ENCODE results near the gene RAPGEF5.

RAPGEF5 gene

GRCh38 chr7:22375359-22376048 is 18.6 kb upstream of the RAPGEF5 start:
- no peak for DNase-seq

GRCh38 chr7:22373911-22374310 is 17.0 kb upstream of the RAPGEF5 start:
- DNase-seq = no peak

GRCh38 chr7:22373388-22373787 is 16.4 kb upstream of the RAPGEF5 start:
- no peak for DNase-seq

- no peak for DNase-seq
Observed at GRCh38 chr7:22372863-22373262, 15.9 kb upstream of the RAPGEF5 start.

GRCh38 chr7:22371878-22372277 is 14.9 kb upstream of the RAPGEF5 start:
- DNase-seq = no peak

- no peak for DNase-seq
Observed at GRCh38 chr7:22364900-22365299, 7.9 kb upstream of the RAPGEF5 start.

- no peak for DNase-seq
Observed at GRCh38 chr7:22363756-22364422, 6.9 kb upstream of the RAPGEF5 start.

- no peak for DNase-seq
Observed at GRCh38 chr7:22361795-22362194, 4.8 kb upstream of the RAPGEF5 start.

GRCh38 chr7:22361320-22361719 is 4.4 kb upstream of the RAPGEF5 start:
- DNase-seq = no peak

GRCh38 chr7:22358820-22359697 is 2.1 kb upstream of the RAPGEF5 start:
- no peak for DNase-seq

GRCh38 chr7:22357311-22358175 is 589 bp upstream of the RAPGEF5 start:
- DNase-seq = no peak

- DNase-seq = no peak
Observed at GRCh38 chr7:22356010-22356691, 803 bp downstream of the RAPGEF5 start.

GRCh38 chr7:22355620-22356009 is 1.3 kb downstream of the RAPGEF5 start:
- no peak for DNase-seq

- DNase-seq = no peak
Observed at GRCh38 chr7:22354462-22354861, 2.5 kb downstream of the RAPGEF5 start.

- DNase-seq = no peak
Observed at GRCh38 chr7:22352887-22353286, 4.1 kb downstream of the RAPGEF5 start.

- no peak for DNase-seq
Observed at GRCh38 chr7:22351878-22352277, 5.1 kb downstream of the RAPGEF5 start.

- DNase-seq = no peak
Observed at GRCh38 chr7:22351329-22351692, 5.6 kb downstream of the RAPGEF5 start.

GRCh38 chr7:22350466-22351328 is 6.3 kb downstream of the RAPGEF5 start:
- DNase-seq = no peak

- no peak for DNase-seq
Observed at GRCh38 chr7:22348379-22348778, 8.6 kb downstream of the RAPGEF5 start.

- no peak for DNase-seq
Observed at GRCh38 chr7:22346383-22347107, 10.4 kb downstream of the RAPGEF5 start.

- no peak for DNase-seq
Observed at GRCh38 chr7:22344655-22345054, 12.3 kb downstream of the RAPGEF5 start.

All from CD4-positive, alpha-beta T cell treated with Interferon gamma for 1 hour (primary cell).